GM18951 (cell line): ENCODE results near the gene ERC2.

Experiments used
- POLR2A ChIP-seq: IDR thresholded peaks from 4 replicates; pipeline ENCODE4 v1.6.1; 2011; ENCODE audit warnings: mild to moderate bottlenecking; ENCODE audit not compliant: insufficient read length, insufficient read depth; ENCODE audit errors: extremely low read depth
- in situ Hi-C: fragments of 300-500 bp; cut with MboI; formaldehyde crosslinking; loops from one replicate; pipeline ENCODE4 v1.12.0; 2022; ENCODE audit warnings: low sequenced_read_pairs, mixed read lengths, inconsistent platforms; ENCODE audit not compliant: unreplicated experiment

The ERC2 gene

DNA sequence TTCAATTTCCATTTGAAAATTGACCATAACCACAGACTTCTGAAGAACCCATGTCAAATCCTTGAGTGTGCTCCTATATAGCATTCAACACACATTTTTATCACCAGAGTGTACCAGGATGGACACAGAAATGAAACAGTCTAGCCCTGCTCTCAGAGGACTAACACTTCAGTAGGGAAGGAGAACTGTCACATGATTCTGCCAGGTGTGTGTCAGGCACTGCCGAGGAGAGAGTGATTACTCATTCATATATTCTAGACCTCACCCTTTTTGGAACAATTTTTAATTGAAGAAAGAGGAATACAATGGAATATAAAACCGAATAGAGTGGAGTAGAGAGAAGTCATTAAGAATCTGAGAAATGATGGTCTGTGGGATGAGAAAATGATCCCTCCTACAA lies 125.8 kb downstream of the ERC2 start:
- TF ChIP-seq POLR2A, result no peak
- in situ Hi-C loops, result no loop called here

- in situ Hi-C loops, result no loop called here
- TF ChIP-seq POLR2A, result no peak
Measured at GRCh38 chr3:56339671-56340070, 128.6 kb downstream of the ERC2 start.

DNA sequence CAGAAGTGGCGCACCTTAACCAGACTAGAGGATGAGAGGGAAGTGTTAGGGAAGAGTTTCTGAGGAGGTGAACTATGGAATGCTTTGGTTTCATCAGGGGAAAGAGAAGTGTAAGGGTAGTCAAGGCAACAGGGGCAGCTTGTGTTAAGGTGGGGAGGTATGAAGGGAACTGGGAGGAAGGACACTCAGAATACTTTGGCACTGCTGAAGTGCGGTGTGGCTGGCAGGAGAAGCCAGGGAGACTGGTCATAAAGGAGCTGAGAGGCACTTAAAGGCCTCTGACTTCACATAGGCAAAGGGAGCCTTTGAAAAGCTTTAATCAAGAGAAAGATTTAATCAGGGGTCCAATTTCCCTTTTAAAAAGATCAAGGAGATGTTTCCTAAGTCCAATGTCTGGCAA lies 129.0 kb downstream of the ERC2 start:
- TF ChIP-seq POLR2A, result no peak
- in situ Hi-C loops, result no loop called here

GRCh38 chr3:56336023-56336422 lies 132.2 kb downstream of the ERC2 start:
- in situ Hi-C loops, result no loop called here
- no peak for TF ChIP-seq POLR2A

DNA sequence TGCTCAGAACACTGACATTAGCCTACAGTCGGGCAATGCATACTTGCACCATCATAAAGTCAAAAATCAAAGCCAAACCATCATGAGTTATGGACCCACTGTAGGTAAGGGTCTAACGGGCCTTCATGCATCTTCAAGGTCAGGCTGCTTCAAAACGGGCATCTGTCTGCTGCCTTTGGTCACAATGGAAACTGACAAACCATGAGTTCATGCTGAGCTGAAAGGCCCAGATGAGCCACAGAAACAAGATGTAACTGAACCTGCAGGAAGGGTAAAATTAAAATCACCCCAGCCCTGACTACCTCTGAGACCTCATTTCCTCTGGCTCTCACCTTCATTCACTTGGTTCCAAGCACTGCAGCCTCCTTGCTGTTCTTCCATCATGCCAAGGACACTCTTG lies 143.8 kb downstream of the ERC2 start:
- no peak for TF ChIP-seq POLR2A
- in situ Hi-C loops, result no loop called here

GRCh38 chr3:56323986-56324420 lies 144.3 kb downstream of the ERC2 start:
- in situ Hi-C loops, result no loop called here
- no peak for TF ChIP-seq POLR2A

- in situ Hi-C loops, result no loop called here
- TF ChIP-seq POLR2A, result no peak
Measured at GRCh38 chr3:56322862-56323261, 145.4 kb downstream of the ERC2 start.

DNA sequence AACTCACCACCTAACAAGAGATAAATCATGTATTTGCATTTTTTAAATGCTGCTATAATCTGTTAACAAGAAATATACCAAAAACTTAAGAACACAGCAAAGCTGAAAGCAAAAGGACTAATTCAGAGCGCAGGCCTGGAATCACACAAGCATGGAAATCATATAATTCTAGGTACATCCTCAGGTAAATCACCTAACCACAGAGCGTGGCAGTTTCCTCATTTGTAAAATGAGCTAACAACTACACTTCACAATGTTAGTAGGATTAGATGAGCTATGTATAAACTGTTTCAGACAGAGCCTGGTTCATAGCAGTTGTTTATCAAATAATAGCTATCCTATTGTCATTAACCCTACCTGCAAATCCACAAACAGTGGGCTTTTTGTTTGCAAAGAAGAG lies 146.4 kb downstream of the ERC2 start:
- in situ Hi-C loops, result no loop called here
- no peak for TF ChIP-seq POLR2A

DNA sequence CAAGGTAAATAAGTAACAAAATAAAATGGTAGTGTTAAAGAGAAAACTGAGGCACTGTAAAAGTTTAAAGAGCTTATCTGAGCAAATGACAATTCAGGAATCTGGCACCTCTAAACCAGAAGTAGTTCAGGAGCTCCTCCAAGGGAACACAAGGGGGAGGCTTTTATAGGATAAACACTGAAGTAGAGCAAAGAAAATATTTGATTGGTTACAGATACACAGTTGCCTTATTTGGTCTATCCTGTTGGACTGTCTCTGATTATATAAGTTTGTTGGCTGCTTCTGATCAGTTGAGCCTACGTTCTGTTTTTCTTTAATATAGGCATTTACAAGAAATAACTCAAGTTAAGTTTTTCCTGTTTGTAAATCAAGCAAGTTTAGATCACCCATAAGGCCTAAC lies 146.9 kb downstream of the ERC2 start:
- in situ Hi-C loops, result no loop called here
- TF ChIP-seq POLR2A, result no peak

DNA sequence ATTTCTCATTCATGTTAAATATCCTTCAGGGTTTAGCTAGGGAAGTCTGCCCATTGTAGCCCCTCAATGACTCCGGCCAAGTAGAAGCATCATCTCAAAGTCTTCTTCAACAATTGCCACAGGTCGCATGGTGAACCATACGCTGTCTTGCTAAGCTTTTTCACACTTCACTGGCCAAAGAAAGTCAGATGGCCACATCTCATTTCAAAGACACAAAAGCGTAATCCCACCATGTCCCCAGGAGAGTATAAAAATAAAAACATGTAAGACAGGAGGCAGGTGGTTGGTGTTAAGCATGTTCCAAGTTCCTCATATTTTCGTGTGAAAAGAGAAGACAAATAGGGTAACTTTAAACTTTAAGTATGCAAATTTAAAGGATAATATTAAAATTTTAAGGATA lies 147.4 kb downstream of the ERC2 start:
- no peak for TF ChIP-seq POLR2A
- in situ Hi-C loops, result no loop called here

DNA sequence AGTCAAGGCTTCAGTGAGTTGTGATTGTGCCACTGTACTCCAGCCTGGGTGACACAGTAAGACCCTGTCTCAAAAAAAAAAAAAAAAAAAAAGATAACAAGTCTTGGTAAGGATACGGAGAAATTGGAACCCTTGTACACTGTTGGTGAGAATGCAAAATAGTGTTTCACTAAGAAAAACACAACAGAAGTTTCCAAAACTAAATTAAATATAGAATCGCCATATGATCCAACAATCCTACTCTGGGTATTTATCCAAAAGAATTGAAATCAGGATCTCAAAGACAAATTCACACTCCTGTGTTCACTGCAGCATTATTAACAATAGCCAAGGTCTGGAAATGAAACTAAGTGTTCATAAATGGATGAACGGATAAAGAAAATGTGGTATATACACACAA lies 149.4 kb downstream of the ERC2 start:
- in situ Hi-C loops, result no loop called here
- no peak for TF ChIP-seq POLR2A

DNA sequence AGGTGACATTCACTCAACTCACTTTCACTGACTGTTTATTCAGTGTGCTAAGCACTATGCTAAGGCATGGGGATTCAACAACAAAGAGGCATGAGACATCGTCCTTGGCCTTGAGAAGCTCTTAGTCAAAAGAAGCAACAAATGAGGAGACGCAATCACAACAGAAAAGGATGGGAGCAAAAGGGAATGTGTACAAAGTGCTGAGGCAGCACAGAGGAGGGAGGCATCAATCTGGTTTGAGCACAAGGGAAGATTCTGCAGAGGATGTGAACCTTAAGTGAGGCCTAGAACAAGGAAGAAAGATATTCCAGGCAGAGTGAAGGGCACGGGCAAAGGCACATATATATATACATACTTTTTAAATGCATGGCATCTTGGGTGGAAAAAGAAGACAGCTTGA lies 151.3 kb downstream of the ERC2 start:
- in situ Hi-C loops, result no loop called here

GRCh38 chr3:56314842-56315241 lies 153.4 kb downstream of the ERC2 start:
- in situ Hi-C loops, result no loop called here
- no peak for TF ChIP-seq POLR2A

More for the DNA sequence above, 151.3 kb downstream of the ERC2 start:
- TF ChIP-seq POLR2A, result no peak

DNA sequence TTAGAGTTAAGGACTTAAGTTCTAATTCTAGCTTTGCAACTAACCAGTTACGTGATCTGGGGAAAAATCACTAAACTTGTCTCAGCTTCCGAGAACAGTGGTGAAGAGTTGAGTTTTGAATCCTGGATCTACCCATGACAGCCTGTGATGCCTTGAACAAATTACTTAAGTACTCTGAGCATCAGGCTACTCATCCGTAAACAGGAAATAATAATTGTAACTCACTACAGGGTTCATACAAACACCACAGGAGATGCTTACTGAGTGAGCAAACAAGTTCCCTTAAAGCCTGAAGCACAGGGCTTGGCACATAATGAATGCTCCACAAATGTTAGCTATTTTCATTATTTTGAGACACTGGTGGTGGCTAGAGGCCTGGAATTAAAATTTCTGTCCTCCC lies 158.8 kb downstream of the ERC2 start:
- in situ Hi-C loops, result no loop called here
- TF ChIP-seq POLR2A, result no peak

GRCh38 chr3:56308471-56308870 lies 159.8 kb downstream of the ERC2 start:
- in situ Hi-C loops, result no loop called here
- no peak for TF ChIP-seq POLR2A
